Natural killer cell (primary cell): ENCODE measurements around the gene PCDH18. TPM values are rescaled to one million over a fixed set of nuclear protein-coding genes. Genes with fewer than 3 reads are reported as not detected.
"Not testable (repeated sequence)": the region's sequence is repeated elsewhere in the genome, so short reads cannot be mapped to it uniquely, and the experiment has no call there.

Experiments used
- ATAC-seq, 3 donors: fragments of 150-1000 bp in 2 of 3; fragments of 200-7000 bp in 1 of 3; cut with Tn5 transposase; 1 replicate in 1 of 3; 2 replicates in 2 of 3; pipeline ENCODE4 v1.10.0; 2021; ENCODE audit warnings: mild to moderate bottlenecking in 2 of 3, moderate library complexity in 2 of 3
- DNase-seq, 2 donors: peaks; one replicate each; pipeline versions ENCODE4 v3.0.0 to v3.0.0-alpha.2; 2013 to 2021; ENCODE audit warnings: mixed read lengths in 1 of 2
- H3K27ac ChIP-seq: one replicate; pipeline ENCODE4 v1.5.1; 2013; ENCODE audit warnings: mild to moderate bottlenecking, low read length
- H3K27me3 ChIP-seq: one replicate; pipeline ENCODE4 v1.6.1; 2013; ENCODE audit warnings: low read length; ENCODE audit not compliant: control insufficient read depth, insufficient read depth
- H3K36me3 ChIP-seq: one replicate; pipeline ENCODE4 v1.6.1; 2013; ENCODE audit warnings: low read length; ENCODE audit not compliant: control insufficient read depth, insufficient read depth
- H3K4me1 ChIP-seq: one replicate; pipeline ENCODE4 v1.6.1; 2013; ENCODE audit warnings: low read length; ENCODE audit not compliant: control insufficient read depth, insufficient read depth
- H3K4me3 ChIP-seq: one replicate; pipeline ENCODE4 v1.5.1; 2013; ENCODE audit warnings: low read length
- H3K9me3 ChIP-seq: one replicate; pipeline ENCODE4 v1.6.1; 2013; ENCODE audit warnings: low read length; ENCODE audit not compliant: control insufficient read depth, insufficient read depth
- H3K27ac Mint-ChIP-seq, 2 donors: one replicate each; pipeline ENCODE4 v1.8.0; 2022; ENCODE audit warnings: mild to moderate bottlenecking in 2 of 2, mixed read lengths in 2 of 2, moderate library complexity in 1 of 2
- H3K27me3 Mint-ChIP-seq, 2 donors: one replicate each; pipeline ENCODE4 v1.8.0; 2022; ENCODE audit warnings: low read depth in 2 of 2, mixed read lengths in 2 of 2
- H3K36me3 Mint-ChIP-seq: one replicate; pipeline ENCODE4 v1.8.0; 2022; ENCODE audit warnings: mixed read lengths
- H3K4me1 Mint-ChIP-seq, 2 donors: one replicate each; pipeline ENCODE4 v1.8.0; 2022; ENCODE audit warnings: mixed read lengths in 2 of 2
- H3K4me3 Mint-ChIP-seq: one replicate; pipeline ENCODE4 v1.8.0; 2022; ENCODE audit warnings: mild to moderate bottlenecking, moderate library complexity, mixed read lengths
- H3K9me3 Mint-ChIP-seq, 2 donors: one replicate each; pipeline ENCODE4 v1.8.0; 2022; ENCODE audit warnings: mixed read lengths in 2 of 2
- CTCF ChIP-seq: fragments of 200-600 bp; IDR thresholded peaks from one replicate; pipeline ENCODE4 v1.8.0; 2022; ENCODE audit warnings: antibody characterized with exemption
- WGBS: methylation state at CpG from one replicate; pipeline ENCODE4 v1.1.7; 2013; ENCODE audit warnings: missing lambda C conversion rate; ENCODE audit not compliant: insufficient coverage; 5-methylcytosine and 5-hydroxymethylcytosine counted together
- intact Hi-C: fragments of 100-400 bp; cut with micrococcal nuclease; formaldehyde crosslinking; loops from one replicate; pipeline ENCODE4 v1.14.2; 2022
- total RNA-seq, 4 donors: library from RNA; stranded (reverse); fragments of 120-200 nt in 1 of 4; gene quantifications; one replicate each; pipeline versions ENCODE4 v1.2.3 to v1.2.4, GENCODE V29; 2013 to 2022

The PCDH18 gene
- total RNA-seq, 3 donors from 2014 or later (not counting 1 experiment from before 2014, with no cell fraction given) = not detected

DNA sequence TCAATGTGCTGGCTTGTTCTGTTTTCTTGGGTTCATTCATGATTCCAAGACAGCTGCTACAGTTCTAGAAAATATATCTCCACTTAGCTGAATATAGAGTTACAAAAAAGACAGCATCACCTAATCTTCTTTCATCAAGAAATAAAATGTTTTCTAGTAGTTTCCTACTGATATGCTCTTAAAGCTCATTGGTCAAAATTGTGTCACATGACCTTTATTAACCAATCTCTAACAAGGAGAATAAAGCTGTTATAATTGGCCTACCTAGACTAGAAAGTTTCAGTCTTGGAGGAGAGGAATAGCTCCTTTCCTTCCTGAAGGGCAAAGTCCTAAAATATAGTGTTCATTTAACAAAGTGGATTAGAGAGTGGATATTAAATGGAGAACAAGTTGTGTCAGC, 8.1 kb upstream of the PCDH18 start:
- Mint-ChIP-seq H3K27me3 (no peaks in the 10 kb centered on the region), H3K4me1 (no peaks in the 10 kb centered on the region), H3K27ac (no peak overlapping the region), H3K36me3 (no peaks in the 10 kb centered on the region), H3K9me3 (peaks cover 0 to 5% of the 10 kb centered on the region in 2 donors), H3K4me3 (no peak overlapping the region)
- H3K27me3 ChIP-seq = no peaks in the 10 kb centered on the region
- DNase-seq = no peak
- no peaks in the 10 kb centered on the region for H3K36me3 ChIP-seq
- no peaks in the 10 kb centered on the region for H3K4me1 ChIP-seq
- no peak for TF ChIP-seq CTCF
- H3K27ac ChIP-seq = no peak overlapping the region
- intact Hi-C loops = no loop called here
- no peak for ATAC-seq
- no peak overlapping the region for H3K4me3 ChIP-seq
- no peaks in the 10 kb centered on the region for H3K9me3 ChIP-seq

- no CpG with 5 or more reads among the region's 4 CpGs for WGBS
- ATAC-seq = no peak
- DNase-seq = no peak
- no peaks in the 10 kb centered on the region for H3K36me3 Mint-ChIP-seq
- Histone ChIP-seq H3K27ac (no peak overlapping the region), H3K27me3 (no peaks in the 10 kb centered on the region), H3K4me3 (no peak overlapping the region), H3K4me1 (no peaks in the 10 kb centered on the region), H3K9me3 (no peaks in the 10 kb centered on the region), H3K36me3 (no peaks in the 10 kb centered on the region)
- no peak overlapping the region for H3K4me3 Mint-ChIP-seq
- no peak overlapping the region for H3K27ac Mint-ChIP-seq
- no peak for TF ChIP-seq CTCF
- intact Hi-C loops = no loop called here
- peaks cover 0 to 5% of the 10 kb centered on the region in 2 donors for H3K9me3 Mint-ChIP-seq
- H3K27me3 Mint-ChIP-seq = no peaks in the 10 kb centered on the region
- H3K4me1 Mint-ChIP-seq = no peaks in the 10 kb centered on the region
These were observed 6.2 kb upstream of the PCDH18 start for GRCh38 chr4:137538526-137538925.

DNA sequence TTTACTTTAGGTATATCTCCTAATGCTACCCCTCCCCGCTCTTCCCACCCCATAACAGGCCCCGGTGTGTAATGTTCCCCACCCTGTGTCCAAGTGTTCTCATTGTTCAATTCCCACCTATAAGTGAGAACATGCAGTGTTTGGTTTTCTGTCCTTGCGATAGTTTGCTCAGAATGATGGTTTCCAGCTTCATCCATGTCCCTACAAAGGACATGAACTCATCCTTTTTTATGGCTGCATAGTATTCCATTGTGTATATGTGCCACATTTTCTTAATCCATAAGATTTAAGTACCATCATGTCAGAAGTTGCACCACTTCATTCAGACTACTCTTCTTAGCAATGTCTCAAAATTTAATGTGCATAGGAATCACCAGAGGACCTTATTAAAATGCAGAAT, 5.5 kb upstream of the PCDH18 start:
- intact Hi-C loops, H3K27ac Mint-ChIP-seq, H3K4me3 ChIP-seq, DNase-seq, H3K9me3 ChIP-seq, H3K4me1 ChIP-seq, H3K27ac ChIP-seq, H3K4me3 Mint-ChIP-seq, ATAC-seq, H3K36me3 Mint-ChIP-seq, H3K4me1 Mint-ChIP-seq, H3K27me3 Mint-ChIP-seq, H3K36me3 ChIP-seq, H3K9me3 Mint-ChIP-seq, H3K27me3 ChIP-seq: not testable (repeated sequence)
- no CpG with 5 or more reads among the region's 3 CpGs for WGBS

GRCh38 chr4:137536789-137537561, 4.7 kb upstream of the PCDH18 start:
- no peak for DNase-seq
- Mint-ChIP-seq H3K4me1 (no peaks in the 10 kb centered on the region), H3K27me3 (no peaks in the 10 kb centered on the region), H3K4me3 (no peak overlapping the region), H3K36me3 (no peaks in the 10 kb centered on the region), H3K9me3 (peaks cover 0 to 5% of the 10 kb centered on the region in 2 donors), H3K27ac (no peak overlapping the region)
- ATAC-seq = no peak
- Histone ChIP-seq H3K36me3 (no peaks in the 10 kb centered on the region), H3K27ac (no peak overlapping the region), H3K4me3 (no peak overlapping the region), H3K27me3 (no peaks in the 10 kb centered on the region), H3K9me3 (no peaks in the 10 kb centered on the region), H3K4me1 (no peaks in the 10 kb centered on the region)
- intact Hi-C loops = no loop called here
- TF ChIP-seq CTCF = no peak
- WGBS = 85% methylated on average over 5 of the region's 5 CpGs
